WTC11 (cell line): ENCODE results near the gene CNTNAP5.

Experiments used
- CTCF ChIP-seq: fragments of 200-600 bp; IDR thresholded peaks from 2 replicates; pipeline ENCODE4 v1.8.0; 2022; ENCODE audit warnings: antibody characterized with exemption
- ESRRA ChIP-seq: sonication (generic); formaldehyde crosslinking; IDR thresholded peaks from 2 replicates; pipeline ENCODE4 v1.8.1; 2022; ENCODE audit warnings: mild to moderate bottlenecking, missing genetic modification reagents, borderline replicate concordance
- ETV6 ChIP-seq: sonication (generic); formaldehyde crosslinking; IDR thresholded peaks from 2 replicates; pipeline ENCODE4 v1.8.1; 2022; ENCODE audit warnings: mild to moderate bottlenecking, missing genetic modification reagents
- TCF7 ChIP-seq: sonication (generic); formaldehyde crosslinking; IDR thresholded peaks from 2 replicates; pipeline ENCODE4 v1.8.0; 2022; ENCODE audit warnings: mild to moderate bottlenecking, low read depth, missing genetic modification reagents, moderate library complexity
- TF ChIP-seq, protein P1 (sequence below): fragments of 250-450 bp; sonication (Bioruptor Pico); IDR thresholded peaks from 2 replicates; pipeline ENCODE4 v1.9.0; 2021; ENCODE audit warnings: moderate library complexity, mild to moderate bottlenecking, inconsistent platforms, borderline replicate concordance
- TF ChIP-seq, protein P2 (sequence below): sonication (generic); formaldehyde crosslinking; IDR thresholded peaks from 2 replicates; pipeline ENCODE4 v1.8.0; 2023; ENCODE audit warnings: mild to moderate bottlenecking, missing genetic modification reagents
- TF ChIP-seq, protein P3 (sequence below): sonication (generic); formaldehyde crosslinking; IDR thresholded peaks from 2 replicates; pipeline ENCODE4 v1.8.1; 2023; ENCODE audit warnings: mild to moderate bottlenecking, moderate library complexity, missing genetic modification reagents

- TF ChIP-seq ETV6 (CRISPR knock-in tag), result no peak
- no peak for TF ChIP-seq TCF7 (CRISPR knock-in tag)
- TF ChIP-seq, protein P1, sequence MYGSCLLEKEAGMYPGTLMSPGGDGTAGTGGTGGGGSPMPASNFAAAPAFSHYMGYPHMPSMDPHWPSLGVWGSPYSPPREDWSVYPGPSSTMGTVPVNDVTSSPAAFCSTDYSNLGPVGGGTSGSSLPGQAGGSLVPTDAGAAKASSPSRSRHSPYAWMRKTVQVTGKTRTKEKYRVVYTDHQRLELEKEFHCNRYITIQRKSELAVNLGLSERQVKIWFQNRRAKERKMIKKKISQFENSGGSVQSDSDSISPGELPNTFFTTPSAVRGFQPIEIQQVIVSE (CRISPR knock-in tag), result no peak
- TF ChIP-seq CTCF, result no peak
- TF ChIP-seq, protein P2, sequence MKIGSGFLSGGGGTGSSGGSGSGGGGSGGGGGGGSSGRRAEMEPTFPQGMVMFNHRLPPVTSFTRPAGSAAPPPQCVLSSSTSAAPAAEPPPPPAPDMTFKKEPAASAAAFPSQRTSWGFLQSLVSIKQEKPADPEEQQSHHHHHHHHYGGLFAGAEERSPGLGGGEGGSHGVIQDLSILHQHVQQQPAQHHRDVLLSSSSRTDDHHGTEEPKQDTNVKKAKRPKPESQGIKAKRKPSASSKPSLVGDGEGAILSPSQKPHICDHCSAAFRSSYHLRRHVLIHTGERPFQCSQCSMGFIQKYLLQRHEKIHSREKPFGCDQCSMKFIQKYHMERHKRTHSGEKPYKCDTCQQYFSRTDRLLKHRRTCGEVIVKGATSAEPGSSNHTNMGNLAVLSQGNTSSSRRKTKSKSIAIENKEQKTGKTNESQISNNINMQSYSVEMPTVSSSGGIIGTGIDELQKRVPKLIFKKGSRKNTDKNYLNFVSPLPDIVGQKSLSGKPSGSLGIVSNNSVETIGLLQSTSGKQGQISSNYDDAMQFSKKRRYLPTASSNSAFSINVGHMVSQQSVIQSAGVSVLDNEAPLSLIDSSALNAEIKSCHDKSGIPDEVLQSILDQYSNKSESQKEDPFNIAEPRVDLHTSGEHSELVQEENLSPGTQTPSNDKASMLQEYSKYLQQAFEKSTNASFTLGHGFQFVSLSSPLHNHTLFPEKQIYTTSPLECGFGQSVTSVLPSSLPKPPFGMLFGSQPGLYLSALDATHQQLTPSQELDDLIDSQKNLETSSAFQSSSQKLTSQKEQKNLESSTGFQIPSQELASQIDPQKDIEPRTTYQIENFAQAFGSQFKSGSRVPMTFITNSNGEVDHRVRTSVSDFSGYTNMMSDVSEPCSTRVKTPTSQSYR (CRISPR knock-in tag), result no peak
- TF ChIP-seq, protein P3, sequence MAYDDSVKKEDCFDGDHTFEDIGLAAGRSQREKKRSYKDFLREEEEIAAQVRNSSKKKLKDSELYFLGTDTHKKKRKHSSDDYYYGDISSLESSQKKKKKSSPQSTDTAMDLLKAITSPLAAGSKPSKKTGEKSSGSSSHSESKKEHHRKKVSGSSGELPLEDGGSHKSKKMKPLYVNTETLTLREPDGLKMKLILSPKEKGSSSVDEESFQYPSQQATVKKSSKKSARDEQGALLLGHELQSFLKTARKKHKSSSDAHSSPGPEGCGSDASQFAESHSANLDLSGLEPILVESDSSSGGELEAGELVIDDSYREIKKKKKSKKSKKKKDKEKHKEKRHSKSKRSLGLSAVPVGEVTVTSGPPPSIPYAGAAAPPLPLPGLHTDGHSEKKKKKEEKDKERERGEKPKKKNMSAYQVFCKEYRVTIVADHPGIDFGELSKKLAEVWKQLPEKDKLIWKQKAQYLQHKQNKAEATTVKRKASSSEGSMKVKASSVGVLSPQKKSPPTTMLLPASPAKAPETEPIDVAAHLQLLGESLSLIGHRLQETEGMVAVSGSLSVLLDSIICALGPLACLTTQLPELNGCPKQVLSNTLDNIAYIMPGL, result no peak
- no peak for TF ChIP-seq ESRRA (CRISPR knock-in tag)
Measured at GRCh38 chr2:123999681-124000080, 25.4 kb upstream of the CNTNAP5 start.
